Brain microvascular endothelial cell (primary cell): ENCODE results near the gene PSMB5.

Source experiments
- DNase-seq: peaks from one replicate; pipeline ENCODE4 v3.0.0-alpha.2; 2020
- H3K27ac ChIP-seq: fragments of 250-450 bp; sonication (Bioruptor Pico); 2 replicates; pipeline ENCODE4 v1.5.1; 2020; ENCODE audit warnings: mild to moderate bottlenecking, moderate library complexity
- H3K27me3 ChIP-seq: fragments of 250-450 bp; sonication (Bioruptor Pico); replicated peaks from 2 replicates; pipeline ENCODE4 v1.5.1; 2020; ENCODE audit warnings: mild to moderate bottlenecking
- H3K36me3 ChIP-seq: fragments of 250-450 bp; sonication (Bioruptor Pico); replicated peaks from 2 replicates; pipeline ENCODE4 v1.5.1; 2020; ENCODE audit warnings: mild to moderate bottlenecking
- H3K4me3 ChIP-seq: 2 replicates; pipeline ENCODE4 v1.5.1; 2011; ENCODE audit warnings: low read depth, mild to moderate bottlenecking, control low read depth, low read length, moderate library complexity
- CTCF ChIP-seq: IDR thresholded peaks from 2 replicates; pipeline ENCODE4 v1.5.1; 2011; ENCODE audit warnings: low read depth, mild to moderate bottlenecking, moderate library complexity, low read length, control low read depth, inconsistent platforms; ENCODE audit errors: missing control alignments
- in situ Hi-C: cut with HindIII; loops from 2 replicates; pipeline ENCODE4 v1.10.0; 2017; ENCODE audit warnings: low sequenced_read_pairs, low pct_ligation_motif_present

The PSMB5 gene

GRCh38 chr14:22987291-22987690, 47.4 kb downstream of the PSMB5 start:
- in situ Hi-C loops = loop anchor here (10.0 kb wide), 1 partner anchor 58 kb away; the partner anchor contains the start of gene PSMB11
- TF ChIP-seq CTCF = no peak

GRCh38 chr14:22986508-22987054, 48.1 kb downstream of the PSMB5 start:
- H3K27ac ChIP-seq = no peak overlapping the region
- peak; percentile 93 for TF ChIP-seq CTCF
- H3K4me3 ChIP-seq = no peak overlapping the region
- in situ Hi-C loops = loop anchor here (10.0 kb wide), 1 partner anchor 58 kb away; the partner anchor contains the start of gene PSMB11
- DNase-seq = peak; percentile 80
- no peaks in the 10 kb centered on the region for H3K27me3 ChIP-seq
- H3K36me3 ChIP-seq = peaks cover 2% of the 10 kb centered on the region

More at GRCh38 chr14:22987291-22987690, 47.4 kb downstream of the PSMB5 start:
- DNase-seq = no peak
- peaks cover 2% of the 10 kb centered on the region for H3K36me3 ChIP-seq
- no peak overlapping the region for H3K27ac ChIP-seq
- H3K4me3 ChIP-seq = no peak overlapping the region
- H3K27me3 ChIP-seq = no peaks in the 10 kb centered on the region

- no peak overlapping the region for H3K4me3 ChIP-seq
- in situ Hi-C loops = loop anchor here (10.0 kb wide), 1 partner anchor 59 kb away; the partner anchor contains the start of gene PSMB11
- peaks cover 2% of the 10 kb centered on the region for H3K36me3 ChIP-seq
- no peak overlapping the region for H3K27ac ChIP-seq
- DNase-seq = no peak
- H3K27me3 ChIP-seq = no peaks in the 10 kb centered on the region
- TF ChIP-seq CTCF = no peak
These were observed 48.7 kb downstream of the PSMB5 start for GRCh38 chr14:22985894-22986507.

GRCh38 chr14:22984959-22985658, 49.6 kb downstream of the PSMB5 start:
- in situ Hi-C loops = loop anchor here (10.0 kb wide), 1 partner anchor 60 kb away; the partner anchor contains the start of gene PSMB11
- Histone ChIP-seq H3K4me3 (no peak overlapping the region), H3K27me3 (no peaks in the 10 kb centered on the region), H3K27ac (no peak overlapping the region), H3K36me3 (peaks cover 2% of the 10 kb centered on the region)
- no peak for TF ChIP-seq CTCF
- no peak for DNase-seq

GRCh38 chr14:22982477-22983245, 52.0 kb downstream of the PSMB5 start, which contains the start of gene AJUBA:
Gene AJUBA, minus strand, starts transcription at chr14:22982551. Its CDS starts 285 bp downstream, at chr14:22982266.
- Histone ChIP-seq H3K27ac (peak within 1 kb of the TSS; percentile 48), H3K4me3 (peak within 1 kb of the TSS; percentile 83), H3K27me3 (no peaks in the 10 kb centered on the region), H3K36me3 (peaks cover 2% of the 10 kb centered on the region)
- in situ Hi-C loops = loop anchor here (10.0 kb wide), 1 partner anchor 62 kb away; the partner anchor contains the start of gene PSMB11
- DNase-seq = peak; percentile 83
- peak; percentile 26 for TF ChIP-seq CTCF
